HG02763 (cell line): ENCODE measurements around the gene SV2C.

Experiments used
- ATAC-seq: cut with Tn5 transposase; IDR thresholded peaks from one replicate; pipeline ENCODE4 v1.9.1; 2021; ENCODE audit warnings: mild to moderate bottlenecking, moderate library complexity; ENCODE audit not compliant: unreplicated experiment

Gene SV2C

DNA sequence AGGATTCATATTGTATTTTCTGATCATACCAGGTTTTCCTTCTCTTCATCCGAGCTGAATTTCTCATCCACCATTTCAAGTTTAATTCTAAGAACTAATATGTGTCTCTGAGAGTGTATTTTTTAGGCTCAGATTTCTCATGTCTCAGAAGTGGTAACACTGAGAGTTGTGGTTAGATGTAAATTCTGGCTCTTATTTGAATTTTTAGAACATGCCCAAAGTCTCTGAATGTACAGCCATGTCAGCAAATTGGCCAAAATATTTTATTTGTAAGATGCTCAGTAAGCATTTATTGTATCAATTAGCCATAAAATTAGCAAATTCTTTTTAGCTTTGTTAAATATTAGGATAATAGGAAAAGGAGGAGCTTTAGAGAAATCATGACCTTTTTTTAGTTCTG lies 16.6 kb downstream of the SV2C start:
- ATAC-seq, result no peak

DNA sequence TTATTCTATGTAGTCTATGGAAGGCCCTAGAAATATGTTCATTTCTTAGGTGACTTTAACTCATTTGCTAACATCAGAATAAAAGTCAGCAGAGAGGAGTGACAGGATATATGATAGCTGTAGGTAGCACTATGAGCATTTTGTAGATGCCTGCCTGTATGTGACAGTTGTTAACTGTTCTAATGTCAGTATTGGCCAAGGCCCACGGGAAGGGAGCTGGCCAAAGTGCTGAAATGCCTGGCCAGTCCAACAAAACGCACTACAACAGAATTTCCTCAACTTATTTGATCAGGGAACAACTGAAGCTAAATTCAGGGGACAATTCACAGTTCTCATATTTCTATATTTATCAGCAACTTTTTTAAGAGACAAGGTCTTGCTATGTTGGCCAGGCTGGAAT lies 20.8 kb downstream of the SV2C start:
- ATAC-seq, result no peak

DNA sequence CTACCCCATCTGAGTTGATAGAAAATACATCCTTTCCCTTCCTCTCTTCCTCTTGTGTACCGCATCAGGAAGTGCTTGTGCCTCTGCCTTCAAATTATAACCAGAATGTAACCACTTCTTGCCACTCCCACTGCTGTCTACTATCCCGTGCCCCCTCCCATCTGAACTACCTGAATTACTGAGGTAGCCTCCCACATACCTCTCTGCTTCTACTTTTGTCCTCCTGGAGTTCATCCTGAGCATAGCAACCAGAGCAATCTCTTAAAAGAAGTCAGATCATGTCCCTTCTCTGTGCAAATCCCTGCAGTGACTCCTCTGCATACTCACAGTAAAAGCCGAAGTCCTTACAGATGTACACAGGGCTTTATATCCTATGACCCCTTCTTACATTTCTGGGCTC lies 23.0 kb downstream of the SV2C start:
- ATAC-seq, result no peak

DNA sequence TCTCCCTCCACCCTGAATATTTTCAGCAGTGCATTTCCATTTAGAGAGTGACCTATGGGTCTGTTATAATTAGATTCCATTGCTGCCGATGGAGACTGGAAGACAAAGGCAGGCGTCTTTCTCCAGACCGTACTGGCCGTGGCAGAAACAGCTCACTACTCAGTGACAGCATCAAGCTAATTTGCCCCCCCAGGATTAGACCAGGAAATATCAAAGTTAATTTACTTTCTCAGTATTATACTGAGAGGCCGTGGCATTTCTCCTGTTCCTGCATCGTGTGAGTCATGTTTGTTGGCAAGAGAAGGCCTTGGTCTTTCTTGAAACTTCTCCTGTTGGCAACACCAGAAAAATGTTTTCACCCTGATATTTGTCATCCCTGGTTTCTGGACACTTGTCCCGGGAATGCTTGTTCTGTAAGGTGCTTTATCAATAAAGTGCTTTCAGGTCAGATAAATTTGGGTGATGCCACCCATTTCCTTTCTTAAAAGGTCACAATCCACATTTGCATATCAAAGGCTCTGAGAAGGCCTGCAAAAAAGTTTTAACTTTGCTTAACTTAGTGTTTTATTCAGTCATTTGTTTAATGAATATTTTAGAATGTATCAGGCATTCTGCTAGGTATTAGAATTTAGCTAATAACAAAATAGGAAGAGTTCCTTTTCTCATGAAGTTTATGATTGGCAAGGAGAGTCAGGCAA lies 28.4 kb downstream of the SV2C start:
- ATAC-seq, result no peak

DNA sequence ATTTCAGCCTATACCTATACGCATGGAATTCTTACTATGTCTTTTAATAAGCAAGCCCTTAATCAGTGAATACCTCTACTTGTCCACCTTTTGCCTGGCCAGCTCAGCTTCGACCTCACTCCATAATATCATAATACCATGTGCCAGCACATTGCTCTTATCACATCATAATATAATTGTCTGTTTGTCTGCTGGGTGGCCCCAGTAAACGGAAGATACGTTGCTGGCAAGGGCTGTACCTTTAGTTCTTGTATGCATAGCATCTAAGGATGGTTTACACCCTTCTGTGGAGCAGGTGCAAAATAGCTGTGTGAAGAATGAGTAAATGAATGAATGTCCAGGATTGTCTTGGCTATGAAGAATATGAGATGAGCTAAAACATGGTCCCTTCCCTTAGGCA lies 29.9 kb downstream of the SV2C start:
- no peak for ATAC-seq

DNA sequence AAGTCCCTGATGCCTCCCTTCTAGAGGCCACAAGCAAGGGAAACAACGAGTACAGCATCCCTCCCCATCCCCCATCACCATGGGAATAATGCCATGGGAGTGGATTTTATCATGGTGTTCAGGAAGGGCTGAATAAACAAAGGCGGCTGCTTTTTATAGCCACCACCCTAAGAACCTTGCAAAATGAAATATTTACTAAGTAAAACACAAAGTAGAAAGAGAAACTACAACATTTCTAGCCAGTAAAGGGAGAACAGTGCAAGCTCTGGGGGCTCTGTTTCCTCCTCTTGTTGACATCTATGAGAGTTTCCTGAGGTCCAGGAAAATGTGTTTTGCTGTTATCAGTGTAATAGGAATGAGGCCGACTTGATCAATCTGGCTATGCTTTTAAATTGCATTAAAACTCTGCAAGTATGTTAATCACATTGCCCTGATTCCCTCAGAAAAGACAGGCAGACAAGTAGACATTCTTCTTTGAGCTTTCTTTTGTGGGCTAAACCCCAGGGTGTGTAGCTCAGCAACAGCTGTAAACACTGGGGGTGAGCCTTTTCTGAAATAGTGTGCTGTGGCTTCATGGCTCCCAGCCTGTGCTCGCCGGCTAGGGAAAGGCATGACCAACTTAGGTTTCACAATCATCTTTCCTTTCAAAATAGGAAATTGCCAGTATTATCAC lies 31.1 kb downstream of the SV2C start:
- ATAC-seq, result no peak

DNA sequence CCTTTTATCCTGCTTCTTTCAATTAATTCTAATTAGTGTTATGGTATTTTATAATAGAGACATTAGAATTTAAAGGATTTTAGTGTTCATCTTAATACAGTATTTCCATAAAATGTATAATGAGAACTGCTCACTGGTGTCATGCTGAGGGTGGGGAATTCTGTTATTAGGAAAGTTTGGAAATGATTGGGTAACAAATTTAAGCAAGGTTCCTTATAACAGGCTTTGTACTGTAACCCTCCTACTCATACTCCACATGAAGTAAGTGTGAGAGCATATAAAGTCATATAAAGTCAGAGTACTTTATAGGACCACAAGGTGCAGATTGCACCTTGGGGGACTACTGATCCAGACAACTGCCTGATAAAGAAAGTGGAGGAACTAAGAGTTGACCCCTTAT lies 42.2 kb downstream of the SV2C start:
- no peak for ATAC-seq

DNA sequence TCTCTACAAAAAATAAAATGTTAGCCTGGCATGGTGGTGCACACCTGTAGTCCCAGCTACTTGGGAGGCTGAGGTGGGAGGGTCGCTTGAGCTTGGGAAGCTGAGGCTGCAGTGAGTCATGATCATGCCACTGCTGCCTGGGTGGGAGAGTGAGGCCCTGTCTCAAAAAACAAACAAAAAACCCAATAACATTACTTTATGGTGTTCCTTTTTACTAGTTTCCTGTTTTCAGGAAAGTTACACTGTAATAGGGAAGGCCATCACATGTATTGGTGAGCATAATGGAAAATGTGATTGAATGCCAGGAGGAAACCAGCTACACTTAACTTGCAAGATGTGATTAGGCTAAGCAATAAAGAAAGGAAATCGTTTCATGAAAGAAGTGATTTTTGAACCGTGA lies 42.7 kb downstream of the SV2C start:
- no peak for ATAC-seq

DNA sequence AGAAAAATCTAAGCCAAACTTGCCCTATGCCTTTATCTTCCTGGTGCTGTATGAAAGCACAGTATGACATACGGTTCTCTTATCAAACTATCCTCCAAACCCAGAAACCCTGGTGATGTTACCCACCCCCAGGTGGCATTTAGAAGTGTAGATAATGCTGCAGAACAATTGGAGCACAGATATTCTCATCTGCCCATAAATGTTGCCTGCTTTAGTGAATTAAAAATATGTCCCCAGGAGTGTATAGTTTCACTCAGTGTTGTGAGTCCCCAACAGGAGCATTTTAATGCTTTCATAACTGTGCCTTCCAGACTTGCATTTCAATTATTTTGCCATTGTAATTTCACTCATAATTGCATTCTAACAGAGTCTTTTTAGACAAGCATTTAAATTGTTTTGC lies 50.8 kb downstream of the SV2C start:
- ATAC-seq, result no peak

DNA sequence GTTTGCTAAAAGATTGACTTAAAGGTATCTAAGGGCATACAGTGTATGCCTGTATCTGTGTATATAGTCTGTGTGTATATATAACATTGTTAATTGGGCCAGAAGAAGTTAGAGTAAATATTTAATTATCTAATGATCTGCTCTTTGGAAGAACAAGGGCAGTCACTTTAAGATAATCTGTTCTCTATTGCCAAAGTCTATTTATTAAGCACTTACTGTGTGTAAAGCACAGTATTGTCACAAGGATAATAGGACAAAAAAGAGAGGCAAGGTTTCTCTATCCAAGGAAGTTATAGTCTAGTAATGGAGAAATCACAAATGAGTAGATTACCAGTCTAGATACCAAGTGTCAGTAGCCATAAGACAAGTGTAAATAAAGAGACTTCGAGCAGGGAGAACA lies 51.5 kb downstream of the SV2C start:
- ATAC-seq, result no peak

DNA sequence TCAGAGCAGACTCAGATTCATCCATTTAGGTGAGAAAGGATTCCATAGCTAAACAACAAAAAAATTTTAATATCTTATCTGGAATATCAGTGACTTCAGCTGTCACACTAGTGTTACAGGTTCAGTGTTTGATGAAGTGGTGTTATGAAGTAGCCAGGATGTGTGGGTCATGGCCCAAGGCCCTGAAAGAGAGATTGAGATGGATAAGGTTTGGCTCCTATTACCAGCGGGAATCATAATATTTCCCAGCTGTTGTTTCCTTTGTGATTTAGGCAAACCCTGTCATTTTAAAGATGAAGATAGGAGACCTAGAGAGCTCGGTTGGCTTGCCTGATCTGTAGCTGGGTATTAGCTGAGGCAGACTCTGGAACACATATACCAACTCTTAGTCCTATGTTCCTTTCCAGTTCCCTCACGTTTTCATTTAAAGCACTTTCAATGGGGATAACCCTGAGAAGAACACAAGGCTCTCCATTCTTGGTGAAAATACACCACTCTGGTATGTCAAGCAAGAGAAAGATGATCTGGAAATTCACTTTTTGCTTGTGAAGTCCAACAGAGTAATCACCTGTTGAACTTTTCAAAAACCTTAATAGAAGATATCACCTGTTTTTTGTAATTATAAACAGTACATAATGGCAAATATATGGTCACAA lies 54.8 kb downstream of the SV2C start:
- ATAC-seq, result no peak

DNA sequence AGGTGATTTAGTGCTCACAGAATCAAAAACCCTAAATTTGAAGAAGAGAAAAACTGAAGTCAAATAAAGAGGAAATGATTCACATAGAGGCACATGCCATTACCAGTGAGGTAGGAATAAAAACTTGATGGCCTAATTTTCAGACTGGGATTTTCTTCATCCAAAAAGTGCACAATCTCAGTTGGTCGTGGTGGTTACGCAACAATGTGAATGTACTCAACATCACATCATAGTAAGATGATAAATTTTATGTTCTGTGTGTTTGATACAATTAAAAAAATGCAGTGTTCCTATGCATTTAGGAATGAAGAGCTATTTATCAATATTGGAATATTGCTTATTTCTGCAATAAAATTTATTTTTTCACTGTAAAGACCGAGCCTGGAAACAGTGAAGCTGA lies 60.7 kb downstream of the SV2C start:
- ATAC-seq, result no peak

DNA sequence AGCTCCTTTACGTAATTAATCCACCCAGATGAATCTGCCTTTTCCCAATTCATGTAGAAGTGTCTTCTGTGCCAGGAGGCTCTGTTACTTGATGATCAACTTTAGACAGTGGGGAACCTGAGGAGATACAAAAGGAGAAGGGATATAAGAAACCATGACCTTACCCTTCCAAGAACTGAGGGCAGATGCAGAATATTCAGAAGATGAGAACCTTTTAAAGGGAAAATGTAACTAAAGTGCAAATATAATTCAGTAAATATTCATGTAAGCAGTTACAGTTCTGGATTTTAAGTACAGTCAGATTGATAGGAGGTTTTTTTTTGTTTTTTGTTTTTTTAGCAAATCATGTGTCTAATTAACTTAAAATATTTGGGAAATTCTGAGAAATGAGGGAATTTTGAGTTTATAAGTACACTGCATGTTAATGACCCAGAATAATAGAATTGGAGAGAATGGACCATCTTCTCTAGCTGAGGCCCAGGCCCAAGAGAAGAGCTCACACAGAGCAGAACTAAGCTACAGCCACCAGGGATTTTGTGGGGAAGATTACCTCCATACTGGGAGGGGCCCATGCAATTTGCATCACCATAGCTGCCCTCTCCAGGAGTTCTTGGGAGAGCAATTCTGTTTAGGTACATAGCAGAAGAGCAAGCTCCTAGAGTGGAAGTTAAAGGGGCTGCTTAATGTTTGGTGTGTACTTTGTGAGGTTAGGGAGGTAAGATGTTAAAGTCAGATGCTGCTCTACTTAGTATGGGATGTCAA lies 61.5 kb downstream of the SV2C start:
- ATAC-seq, result no peak

DNA sequence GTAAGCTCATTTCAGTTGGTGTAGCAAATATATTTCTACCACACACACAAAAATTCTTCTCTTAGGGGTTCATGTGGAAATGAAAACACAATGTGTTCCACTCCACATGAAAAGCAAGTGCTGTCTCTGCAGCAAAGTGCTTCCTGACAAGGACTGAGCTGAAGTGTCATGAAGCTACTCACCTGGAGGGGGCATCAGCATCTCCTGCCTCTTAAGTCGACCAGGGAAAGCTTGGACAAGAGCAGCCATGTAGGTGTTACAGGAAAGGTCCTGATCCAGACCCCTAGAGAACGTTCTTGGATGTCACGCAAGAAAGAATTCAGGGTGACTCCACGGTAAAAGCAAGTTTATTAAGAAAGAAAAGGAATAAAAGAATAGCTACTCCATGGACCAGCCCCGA lies 62.8 kb downstream of the SV2C start:
- no peak for ATAC-seq

DNA sequence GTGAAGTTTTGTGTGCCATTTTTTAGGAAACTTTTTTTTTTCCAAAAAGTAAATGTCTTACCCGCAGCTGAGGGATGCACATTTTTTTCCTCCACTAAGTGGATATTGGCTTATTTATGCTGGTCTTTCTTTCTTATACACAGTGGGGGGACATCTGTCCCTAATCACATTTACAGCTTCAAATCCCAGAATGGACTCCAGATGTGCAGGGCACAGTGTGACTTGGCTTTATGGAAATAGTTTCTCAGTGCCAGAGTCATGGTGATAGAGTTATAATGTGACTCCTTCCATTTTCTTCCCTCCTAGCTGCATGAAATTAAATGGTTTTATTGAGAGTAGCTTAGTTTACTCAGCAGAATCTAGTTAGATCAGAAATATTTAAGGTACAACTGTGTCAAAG lies 66.5 kb downstream of the SV2C start:
- no peak for ATAC-seq

DNA sequence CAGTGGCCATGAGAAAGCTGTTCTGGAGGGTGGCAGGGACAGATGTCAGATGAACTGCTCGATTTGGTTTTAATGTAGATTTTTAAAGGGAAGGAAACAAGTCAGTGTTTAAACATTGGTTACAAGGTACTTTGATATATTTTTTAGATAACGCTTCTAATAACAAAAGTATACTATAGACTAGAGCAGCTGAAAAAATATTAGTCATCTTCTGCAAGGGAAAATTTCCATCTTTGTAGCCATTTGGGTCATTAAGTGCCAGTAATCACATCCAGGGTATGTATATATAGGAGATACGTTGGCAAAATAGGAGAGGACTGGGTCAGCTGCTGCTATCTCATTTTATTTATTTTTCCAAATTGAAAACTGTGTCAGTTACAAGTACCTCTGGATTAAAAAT lies 69.0 kb downstream of the SV2C start:
- no peak for ATAC-seq

DNA sequence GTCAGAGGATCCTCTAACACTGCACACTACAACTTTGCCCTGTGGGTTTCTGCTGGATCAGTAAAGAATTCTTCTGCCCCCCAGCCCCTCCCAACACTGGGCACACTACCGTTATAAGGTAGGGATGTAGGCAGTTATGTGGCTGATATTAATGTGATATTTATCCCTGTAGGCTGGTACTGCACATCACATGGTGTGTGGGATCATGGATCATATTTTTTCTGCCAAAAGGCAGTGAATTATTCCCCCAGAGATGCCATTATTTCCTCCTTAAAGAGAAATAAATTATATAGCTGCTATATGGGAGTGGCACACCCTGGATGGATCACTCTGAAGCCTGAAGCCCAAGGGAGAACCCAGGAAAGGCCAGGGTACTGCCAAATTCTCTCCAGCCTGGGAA lies 69.5 kb downstream of the SV2C start:
- no peak for ATAC-seq

DNA sequence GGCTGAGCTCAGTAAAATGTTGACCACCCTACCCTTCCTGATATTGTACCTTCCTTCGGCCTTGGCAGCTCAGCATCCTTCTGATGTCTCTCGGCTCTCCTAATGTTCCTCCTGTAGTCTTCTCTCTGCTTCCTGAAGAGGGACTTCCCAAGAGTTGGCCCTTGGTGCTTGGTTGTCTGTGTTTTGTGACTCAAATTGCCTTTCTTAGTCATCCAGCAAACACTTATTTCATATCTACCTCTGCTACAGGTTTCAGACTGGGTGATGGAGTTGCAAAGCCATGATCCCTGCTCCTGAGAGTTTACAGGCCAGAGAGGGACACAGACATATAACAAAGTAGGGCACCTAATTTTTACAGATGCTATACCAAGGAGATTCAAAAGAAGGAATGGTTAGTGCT lies 70.1 kb downstream of the SV2C start:
- ATAC-seq, result no peak

DNA sequence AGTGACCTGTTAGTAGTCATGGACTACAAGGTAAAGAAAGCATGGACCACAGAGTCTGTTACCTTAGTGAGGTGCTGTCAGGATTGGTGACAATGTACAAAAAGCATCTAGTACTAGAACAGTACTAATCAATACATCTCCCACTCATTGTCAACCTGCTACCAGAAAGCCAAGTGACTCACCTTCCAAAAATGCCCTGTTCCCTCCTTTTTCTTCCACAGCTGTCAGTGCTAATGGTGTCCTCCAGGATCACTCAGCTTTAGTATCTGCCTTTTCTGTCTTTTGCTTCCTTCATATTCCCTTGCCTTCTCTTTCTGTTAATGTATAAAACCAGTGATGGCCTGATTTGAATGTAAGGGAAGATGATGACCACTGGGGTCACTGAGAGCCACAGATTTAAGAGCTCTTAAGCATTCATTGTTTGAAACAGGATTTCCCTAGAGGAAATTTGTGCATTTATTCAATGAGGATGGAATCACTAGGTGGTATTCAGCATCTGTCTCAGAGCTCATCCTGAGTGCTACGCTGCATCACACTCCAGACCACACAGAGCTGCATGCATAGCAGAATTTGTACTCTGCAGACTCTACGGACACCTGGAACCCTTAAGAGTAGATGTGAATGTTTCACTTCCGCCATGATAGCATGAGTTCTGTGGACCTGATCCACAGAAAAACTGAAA lies 71.0 kb downstream of the SV2C start:
- no peak for ATAC-seq

DNA sequence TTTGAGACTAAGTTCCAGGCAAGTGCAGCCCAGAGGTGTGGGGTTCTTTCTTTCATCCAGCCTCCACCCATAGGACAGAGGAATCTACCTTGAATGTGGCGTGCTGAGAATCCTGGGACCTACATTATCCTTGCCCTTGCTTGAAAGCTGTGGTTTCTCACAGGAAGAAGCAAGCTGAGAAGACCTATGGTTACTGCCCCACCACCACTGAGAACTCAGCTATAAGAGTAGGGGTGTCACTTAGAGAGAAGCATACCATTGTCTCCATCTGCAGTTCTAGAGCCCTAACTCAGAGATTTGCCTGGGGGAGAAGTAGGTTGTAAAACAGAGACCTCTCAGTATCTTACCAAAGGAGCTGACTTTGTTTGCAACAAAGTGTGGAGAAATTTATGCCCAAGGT lies 72.4 kb downstream of the SV2C start:
- ATAC-seq, result no peak

DNA sequence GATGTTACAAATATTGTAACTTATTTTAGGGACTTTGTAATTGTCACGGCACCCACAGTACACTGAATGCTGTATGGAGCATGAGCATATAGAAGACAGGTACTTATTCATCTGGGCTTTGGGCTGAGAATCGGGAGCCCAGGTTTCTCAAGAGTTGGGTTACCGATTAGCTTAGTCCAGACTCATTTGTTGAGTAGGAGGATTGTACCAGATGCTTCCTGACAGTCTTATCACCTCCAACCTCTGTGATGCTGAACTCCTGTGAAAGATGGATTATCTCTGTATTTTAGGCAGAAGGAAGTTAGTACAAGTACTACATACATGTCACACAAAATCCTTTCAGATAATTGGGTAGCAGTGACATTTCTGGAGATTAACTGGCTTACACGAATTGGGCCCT lies 79.2 kb downstream of the SV2C start:
- ATAC-seq, result no peak
